ENCODE measurements around the gene FZD1. TPM values are rescaled to one million over a fixed set of nuclear protein-coding genes. Genes with fewer than 3 reads are reported as not detected.
A peak's percentile ranks its signal among the peaks of the same experiment; 100 is the strongest.

The FZD1 gene
- total and polyA plus RNA-seq, 4 donors = 4.1 to 55.8 (median 11.7) TPM

DNA sequence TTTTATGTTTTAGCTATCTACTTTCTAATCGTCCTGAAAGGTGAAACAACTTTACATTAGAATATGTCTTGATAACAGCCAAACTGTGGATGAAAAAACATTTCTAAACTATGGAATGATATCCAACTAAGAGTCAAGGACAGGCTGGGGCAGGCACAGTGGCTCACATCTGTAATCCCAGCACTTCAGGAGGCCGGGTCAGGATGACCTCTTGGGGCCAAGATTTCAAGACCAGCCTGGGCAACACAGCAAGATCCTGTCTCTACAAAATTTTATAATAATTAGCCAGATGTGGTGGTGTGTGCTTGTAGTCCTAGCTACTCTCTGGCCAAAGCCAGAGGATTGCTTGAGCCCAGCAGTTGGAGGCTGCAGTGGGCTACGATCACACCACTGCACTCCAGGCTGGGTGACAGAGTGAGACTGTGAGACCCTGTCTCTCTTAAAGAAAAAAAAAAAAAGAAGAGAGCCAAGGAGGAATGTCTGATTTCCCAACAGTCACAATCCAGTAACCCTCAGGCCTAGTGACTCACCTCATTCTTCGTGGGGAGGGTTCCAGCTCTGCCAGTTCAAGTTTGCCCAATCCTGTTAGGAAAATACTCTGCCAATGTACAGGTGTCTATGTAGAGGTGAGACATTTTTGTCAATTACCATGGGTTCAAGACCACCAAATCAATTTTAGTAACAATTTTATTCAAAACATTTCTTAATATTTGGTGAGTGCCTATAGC lies 14.6 kb upstream of the FZD1 start:
- Histone ChIP-seq H3K9ac (ENCODE audit: insufficient read depth in 1 of 2, low read length in 2 of 2) (no peak overlapping the region), H3K9me3 (ENCODE audit: control insufficient read depth in 4 of 4, insufficient read depth in 3 of 4, low read length in 3 of 4) (no peaks in the 10 kb centered on the region), H3K27ac (ENCODE audit: low read depth in 1 of 2, low read length in 1 of 2) (no peak overlapping the region), H3K36me3 (ENCODE audit: control insufficient read depth in 4 of 4, insufficient read depth in 4 of 4, low read length in 4 of 4) (no peaks in the 10 kb centered on the region), H3K4me3 (no peak overlapping the region), H3K27me3 (ENCODE audit: control insufficient read depth in 3 of 3, insufficient read depth in 3 of 3, low read length in 2 of 3) (no peaks in the 10 kb centered on the region), H3K4me1 (ENCODE audit: control insufficient read depth in 5 of 5, insufficient read depth in 5 of 5, low read length in 5 of 5) (peaks cover 0 to 5% (median 0%) of the 10 kb centered on the region in 5 donors)
- peak; percentile 69 for ATAC-seq (ENCODE audit: insufficient read depth, low FRiP score)
- TF ChIP-seq, protein P1, sequence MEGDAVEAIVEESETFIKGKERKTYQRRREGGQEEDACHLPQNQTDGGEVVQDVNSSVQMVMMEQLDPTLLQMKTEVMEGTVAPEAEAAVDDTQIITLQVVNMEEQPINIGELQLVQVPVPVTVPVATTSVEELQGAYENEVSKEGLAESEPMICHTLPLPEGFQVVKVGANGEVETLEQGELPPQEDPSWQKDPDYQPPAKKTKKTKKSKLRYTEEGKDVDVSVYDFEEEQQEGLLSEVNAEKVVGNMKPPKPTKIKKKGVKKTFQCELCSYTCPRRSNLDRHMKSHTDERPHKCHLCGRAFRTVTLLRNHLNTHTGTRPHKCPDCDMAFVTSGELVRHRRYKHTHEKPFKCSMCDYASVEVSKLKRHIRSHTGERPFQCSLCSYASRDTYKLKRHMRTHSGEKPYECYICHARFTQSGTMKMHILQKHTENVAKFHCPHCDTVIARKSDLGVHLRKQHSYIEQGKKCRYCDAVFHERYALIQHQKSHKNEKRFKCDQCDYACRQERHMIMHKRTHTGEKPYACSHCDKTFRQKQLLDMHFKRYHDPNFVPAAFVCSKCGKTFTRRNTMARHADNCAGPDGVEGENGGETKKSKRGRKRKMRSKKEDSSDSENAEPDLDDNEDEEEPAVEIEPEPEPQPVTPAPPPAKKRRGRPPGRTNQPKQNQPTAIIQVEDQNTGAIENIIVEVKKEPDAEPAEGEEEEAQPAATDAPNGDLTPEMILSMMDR (IDR thresholded peaks at IDR 0.05; ENCODE audit: control extremely low read depth, extremely low read depth) = no peak
- no peak for DNase-seq
- 76 to 80% methylated on average over 4 of the region's 4 CpGs for WGBS, 2 donors

DNA sequence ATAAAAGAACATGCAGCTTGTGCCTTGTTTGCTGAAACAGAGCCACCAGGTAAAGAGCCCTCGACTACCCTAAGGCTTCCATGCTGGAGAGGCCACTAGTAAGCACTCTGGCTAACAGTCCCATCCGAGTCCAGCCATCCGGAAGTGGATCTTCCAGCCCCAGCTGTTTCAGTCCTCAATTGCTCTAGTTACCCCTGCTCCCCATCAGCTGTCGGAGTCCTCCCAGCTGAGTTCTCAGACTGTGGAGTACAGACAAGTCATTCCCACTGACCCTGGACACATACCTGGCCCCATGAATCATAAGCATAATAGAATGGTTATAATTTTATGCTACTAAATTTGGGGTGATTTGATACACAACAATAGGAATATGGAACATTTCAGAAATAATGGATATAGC lies 13.5 kb upstream of the FZD1 start:
- Histone ChIP-seq H3K36me3 (ENCODE audit: control insufficient read depth in 4 of 4, insufficient read depth in 4 of 4, low read length in 4 of 4) (no peaks in the 10 kb centered on the region), H3K4me3 (no peak overlapping the region), H3K9ac (ENCODE audit: insufficient read depth in 1 of 2, low read length in 2 of 2) (no peak overlapping the region), H3K27me3 (ENCODE audit: control insufficient read depth in 3 of 3, insufficient read depth in 3 of 3, low read length in 2 of 3) (no peaks in the 10 kb centered on the region), H3K27ac (ENCODE audit: low read depth in 1 of 2, low read length in 1 of 2) (no peak overlapping the region), H3K9me3 (ENCODE audit: control insufficient read depth in 4 of 4, insufficient read depth in 3 of 4, low read length in 3 of 4) (no peaks in the 10 kb centered on the region), H3K4me1 (ENCODE audit: control insufficient read depth in 5 of 5, insufficient read depth in 5 of 5, low read length in 5 of 5) (peaks cover 0 to 5% (median 0%) of the 10 kb centered on the region in 5 donors)
- TF ChIP-seq, protein P1 (IDR thresholded peaks at IDR 0.05; ENCODE audit: control extremely low read depth, extremely low read depth) = no peak
- no peak for ATAC-seq (ENCODE audit: insufficient read depth, low FRiP score)
- WGBS, 2 donors = 84 to 92% methylated on average over 4 of the region's 4 CpGs
- no peak for DNase-seq

DNA sequence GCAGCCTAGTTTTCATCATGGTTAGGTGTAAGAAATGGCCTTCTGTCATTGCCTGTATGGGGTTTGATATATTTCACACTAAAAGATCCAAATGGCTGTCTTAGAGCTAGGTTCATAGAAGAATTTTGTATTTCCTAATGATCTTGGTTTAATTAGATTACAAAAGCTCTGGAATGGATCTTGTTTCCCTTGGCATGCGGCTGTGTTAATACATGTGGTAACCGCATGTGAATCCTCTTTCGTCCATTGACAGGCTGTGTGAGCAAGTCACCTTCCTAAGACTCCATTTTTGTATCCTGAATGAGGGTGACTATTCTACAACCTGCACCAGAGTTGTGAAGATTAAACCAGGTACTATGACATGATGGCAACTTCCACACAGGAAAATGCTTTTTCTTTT lies 12.4 kb upstream of the FZD1 start:
- Histone ChIP-seq H3K9ac (ENCODE audit: insufficient read depth in 1 of 2, low read length in 2 of 2) (no peak overlapping the region), H3K9me3 (ENCODE audit: control insufficient read depth in 4 of 4, insufficient read depth in 3 of 4, low read length in 3 of 4) (peaks cover 0 to 7% (median 2%) of the 10 kb centered on the region in 4 donors), H3K4me3 (no peak overlapping the region), H3K4me1 (ENCODE audit: control insufficient read depth in 5 of 5, insufficient read depth in 5 of 5, low read length in 5 of 5) (peaks cover 0 to 5% (median 0%) of the 10 kb centered on the region in 5 donors), H3K27ac (ENCODE audit: low read depth in 1 of 2, low read length in 1 of 2) (no peak overlapping the region), H3K36me3 (ENCODE audit: control insufficient read depth in 4 of 4, insufficient read depth in 4 of 4, low read length in 4 of 4) (no peaks in the 10 kb centered on the region), H3K27me3 (ENCODE audit: control insufficient read depth in 3 of 3, insufficient read depth in 3 of 3, low read length in 2 of 3) (no peaks in the 10 kb centered on the region)
- WGBS, 2 donors = 92 to 96% methylated on average over 3 of the region's 3 CpGs
- ATAC-seq (ENCODE audit: insufficient read depth, low FRiP score) = no peak
- DNase-seq = no peak
- TF ChIP-seq, protein P1 (IDR thresholded peaks at IDR 0.05; ENCODE audit: control extremely low read depth, extremely low read depth) = no peak
